Neural cell (in vitro differentiated cells): ENCODE data around the gene IQSEC1.

Experiments used
- EZH2 ChIP-seq: fragments of 200-600, 300-800 bp; shearing (Covaris generic), sonication (generic); IDR thresholded peaks from 2 replicates; pipeline ENCODE4 v1.6.1; 2014; ENCODE audit warnings: antibody characterized with exemption, low read length, borderline replicate concordance, mild to moderate bottlenecking; ENCODE audit not compliant: insufficient read depth, poor library complexity, severe bottlenecking
- REST ChIP-seq: IDR thresholded peaks from 2 replicates; pipeline ENCODE4 v1.6.1; 2012; ENCODE audit warnings: borderline replicate concordance
- SMC3 ChIP-seq: fragments of 450-650 bp; conservative IDR thresholded peaks from 2 replicates; pipeline ENCODE4 v1.6.1; 2014; ENCODE audit warnings: antibody characterized with exemption, mild to moderate bottlenecking, moderate library complexity; ENCODE audit not compliant: poor library complexity
- TAF1 ChIP-seq: IDR thresholded peaks from 2 replicates; pipeline ENCODE4 v1.6.1; 2012; ENCODE audit warnings: low read depth
- TF ChIP-seq, protein P1 (sequence below): fragments of 450-650 bp; IDR thresholded peaks from 2 replicates; pipeline ENCODE4 v1.5.1; 2014; ENCODE audit warnings: antibody characterized with exemption, mild to moderate bottlenecking, moderate library complexity; ENCODE audit not compliant: poor library complexity, severe bottlenecking

DNA sequence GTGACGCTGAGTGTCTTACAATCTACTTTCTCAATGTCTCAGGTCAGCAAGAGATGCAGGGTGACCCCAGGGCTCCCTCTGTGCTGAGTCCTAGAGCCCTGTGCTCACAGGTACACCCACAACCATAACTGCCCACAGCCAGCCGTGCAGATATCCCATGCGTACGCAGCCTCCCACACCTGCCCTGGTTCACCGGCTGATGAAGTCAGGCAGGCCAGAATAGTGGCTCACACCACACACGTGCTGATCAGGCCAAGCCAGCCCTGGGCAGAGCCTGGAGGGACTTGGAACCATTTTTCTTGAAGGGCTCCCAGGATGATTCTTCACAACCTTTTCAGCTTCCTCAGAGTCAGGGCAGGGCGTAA lies 168.3 kb downstream of the IQSEC1 start:
- TF ChIP-seq EZH2 (no peak), TAF1 (no peak), REST (no peak), SMC3 (no peak)
- TF ChIP-seq, protein P1, sequence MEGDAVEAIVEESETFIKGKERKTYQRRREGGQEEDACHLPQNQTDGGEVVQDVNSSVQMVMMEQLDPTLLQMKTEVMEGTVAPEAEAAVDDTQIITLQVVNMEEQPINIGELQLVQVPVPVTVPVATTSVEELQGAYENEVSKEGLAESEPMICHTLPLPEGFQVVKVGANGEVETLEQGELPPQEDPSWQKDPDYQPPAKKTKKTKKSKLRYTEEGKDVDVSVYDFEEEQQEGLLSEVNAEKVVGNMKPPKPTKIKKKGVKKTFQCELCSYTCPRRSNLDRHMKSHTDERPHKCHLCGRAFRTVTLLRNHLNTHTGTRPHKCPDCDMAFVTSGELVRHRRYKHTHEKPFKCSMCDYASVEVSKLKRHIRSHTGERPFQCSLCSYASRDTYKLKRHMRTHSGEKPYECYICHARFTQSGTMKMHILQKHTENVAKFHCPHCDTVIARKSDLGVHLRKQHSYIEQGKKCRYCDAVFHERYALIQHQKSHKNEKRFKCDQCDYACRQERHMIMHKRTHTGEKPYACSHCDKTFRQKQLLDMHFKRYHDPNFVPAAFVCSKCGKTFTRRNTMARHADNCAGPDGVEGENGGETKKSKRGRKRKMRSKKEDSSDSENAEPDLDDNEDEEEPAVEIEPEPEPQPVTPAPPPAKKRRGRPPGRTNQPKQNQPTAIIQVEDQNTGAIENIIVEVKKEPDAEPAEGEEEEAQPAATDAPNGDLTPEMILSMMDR, result no peak
